Measurements from ENCODE around the gene HS6ST2. TPM values are rescaled to one million over a fixed set of nuclear protein-coding genes. Genes with fewer than 3 reads are reported as not detected.

The HS6ST2 gene
- total RNA-seq, 2 experiments from 2014 or later = not detected

DNA sequence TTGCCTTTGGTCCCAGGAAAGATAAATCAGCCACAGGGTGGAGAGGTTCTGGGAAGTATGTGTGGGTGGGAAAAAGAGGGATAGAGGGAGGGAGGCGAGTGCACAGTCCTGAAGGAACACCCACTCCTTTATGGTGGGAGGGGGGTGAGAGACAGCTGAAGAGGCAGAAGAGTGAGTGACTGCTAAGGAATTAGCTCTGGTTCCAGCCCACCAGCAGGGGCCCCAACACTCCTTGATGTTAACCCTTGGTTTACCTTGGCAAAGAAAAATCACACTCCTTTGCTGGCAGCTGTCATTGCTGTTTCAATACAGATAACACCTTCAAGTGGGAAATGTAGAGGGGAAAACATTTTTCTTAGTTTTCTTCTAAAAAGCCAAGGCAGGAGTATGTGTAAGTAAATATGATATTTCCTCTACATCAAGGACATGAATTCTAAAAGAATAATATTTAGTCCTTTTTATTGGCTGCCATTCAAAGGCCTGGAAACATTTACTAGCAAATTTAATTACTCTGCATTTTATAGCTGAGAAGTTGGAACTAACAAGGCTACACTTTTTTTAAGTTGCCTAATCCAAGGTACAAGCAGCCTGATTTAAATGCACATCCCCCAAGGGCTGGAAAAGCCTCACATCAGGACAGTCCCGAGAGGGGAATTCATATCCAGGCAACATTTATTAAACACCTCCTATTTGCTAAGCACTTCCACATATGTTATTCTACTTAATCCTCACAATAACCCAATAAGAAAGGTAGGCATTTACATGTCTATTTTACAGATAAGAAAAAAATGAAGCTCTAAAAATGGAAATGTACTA, 81.7 kb downstream of the HS6ST2 start:
- H3K4me1 ChIP-seq (ENCODE audit: insufficient read depth, low read length, poor library complexity, severe bottlenecking) = no peaks in the 10 kb centered on the region
- TF ChIP-seq, protein P1, sequence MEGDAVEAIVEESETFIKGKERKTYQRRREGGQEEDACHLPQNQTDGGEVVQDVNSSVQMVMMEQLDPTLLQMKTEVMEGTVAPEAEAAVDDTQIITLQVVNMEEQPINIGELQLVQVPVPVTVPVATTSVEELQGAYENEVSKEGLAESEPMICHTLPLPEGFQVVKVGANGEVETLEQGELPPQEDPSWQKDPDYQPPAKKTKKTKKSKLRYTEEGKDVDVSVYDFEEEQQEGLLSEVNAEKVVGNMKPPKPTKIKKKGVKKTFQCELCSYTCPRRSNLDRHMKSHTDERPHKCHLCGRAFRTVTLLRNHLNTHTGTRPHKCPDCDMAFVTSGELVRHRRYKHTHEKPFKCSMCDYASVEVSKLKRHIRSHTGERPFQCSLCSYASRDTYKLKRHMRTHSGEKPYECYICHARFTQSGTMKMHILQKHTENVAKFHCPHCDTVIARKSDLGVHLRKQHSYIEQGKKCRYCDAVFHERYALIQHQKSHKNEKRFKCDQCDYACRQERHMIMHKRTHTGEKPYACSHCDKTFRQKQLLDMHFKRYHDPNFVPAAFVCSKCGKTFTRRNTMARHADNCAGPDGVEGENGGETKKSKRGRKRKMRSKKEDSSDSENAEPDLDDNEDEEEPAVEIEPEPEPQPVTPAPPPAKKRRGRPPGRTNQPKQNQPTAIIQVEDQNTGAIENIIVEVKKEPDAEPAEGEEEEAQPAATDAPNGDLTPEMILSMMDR (conservative IDR thresholded peaks at IDR 0.05; ENCODE audit: low read length) = no peak
- TF ChIP-seq EZH2phosphoT487 (IDR thresholded peaks at IDR 0.05; ENCODE audit: borderline replicate concordance, low read depth, low read length) = no peak
- H4K20me1 ChIP-seq (ENCODE audit: insufficient read depth, low read length) = no peaks in the 10 kb centered on the region
- H3K4me3 ChIP-seq (ENCODE audit: low read depth, low read length, poor library complexity, severe bottlenecking) = no peak overlapping the region
- ChIA-PET POLR2A (interaction anchor here (0.6 kb wide), 1 partner anchor 1862 kb away, joined by 3 read pairs; no protein-coding TSS in a partner anchor), CTCF (ENCODE audit: unreplicated experiment) (no interaction called here)
- no peaks in the 10 kb centered on the region for H3K79me2 ChIP-seq (ENCODE audit: insufficient read depth, low read depth, low read length)
- H2AFZ ChIP-seq (ENCODE audit: low read length) = no peak overlapping the region
- H3K27ac ChIP-seq (ENCODE audit: low read depth, low read length, poor library complexity, severe bottlenecking) = no peak overlapping the region
- no peaks in the 10 kb centered on the region for H3K9me2 ChIP-seq (ENCODE audit: insufficient read depth, low read length)
- no peaks in the 10 kb centered on the region for H3K9me3 ChIP-seq (ENCODE audit: low read length)
- no peak for DNase-seq (ENCODE audit: low spot score)
- H3K36me3 ChIP-seq (ENCODE audit: insufficient read depth, low read length) = no peaks in the 10 kb centered on the region
- intact Hi-C loops (cut with micrococcal nuclease; ENCODE audit: unreplicated experiment) = no loop called here
- H3K4me2 ChIP-seq (ENCODE audit: low read length) = no peak overlapping the region
- no TSS peak for BruUV-seq (replicated peaks)

DNA sequence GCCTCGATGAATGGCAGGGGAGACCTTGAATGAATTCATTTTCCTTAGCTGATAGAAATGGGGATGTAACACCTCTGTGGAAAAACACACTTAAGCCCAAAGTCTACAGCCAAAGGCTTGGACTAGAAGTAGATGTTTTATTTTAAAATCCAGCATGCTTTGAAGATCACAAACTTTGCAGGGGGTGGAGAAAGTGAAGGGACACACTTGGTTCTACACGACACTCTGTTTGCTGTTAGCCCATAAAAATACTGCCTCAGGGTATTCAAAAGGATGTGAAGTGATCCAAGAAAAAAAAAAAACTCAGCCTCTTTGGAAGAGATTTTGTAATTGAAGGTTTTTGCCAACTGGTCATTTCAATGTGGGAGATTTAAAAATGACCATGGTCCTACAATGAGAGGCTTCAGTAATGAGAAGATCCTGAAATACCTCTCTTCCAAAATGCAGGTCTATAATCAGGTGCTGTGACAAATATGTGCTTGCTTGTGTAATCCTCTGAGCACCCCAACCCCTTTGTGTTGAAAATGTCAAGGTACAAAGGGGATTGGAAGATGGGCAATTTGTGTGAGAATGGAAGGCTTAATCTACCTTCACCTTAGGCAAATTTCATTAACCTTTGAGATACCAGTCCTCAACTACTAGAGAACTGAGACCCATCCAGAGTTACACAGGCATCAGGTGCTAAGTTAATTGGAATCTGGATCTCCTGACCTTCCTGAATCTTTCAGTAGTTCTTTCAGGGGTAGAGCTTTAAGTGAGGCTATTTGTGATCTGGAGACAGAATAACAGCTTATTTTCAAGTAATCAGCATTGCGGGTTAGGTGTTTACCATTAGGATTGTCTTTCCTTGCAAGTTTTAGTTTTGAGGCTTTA, 82.5 kb downstream of the HS6ST2 start:
- Histone ChIP-seq H3K36me3 (ENCODE audit: insufficient read depth, low read length) (no peaks in the 10 kb centered on the region), H3K4me1 (ENCODE audit: insufficient read depth, low read length, poor library complexity, severe bottlenecking) (no peaks in the 10 kb centered on the region), H2AFZ (ENCODE audit: low read length) (no peak overlapping the region), H3K27ac (ENCODE audit: low read depth, low read length, poor library complexity, severe bottlenecking) (no peak overlapping the region), H3K9me2 (ENCODE audit: insufficient read depth, low read length) (no peaks in the 10 kb centered on the region), H3K9me3 (ENCODE audit: low read length) (no peaks in the 10 kb centered on the region), H3K79me2 (ENCODE audit: insufficient read depth, low read depth, low read length) (no peaks in the 10 kb centered on the region), H4K20me1 (ENCODE audit: insufficient read depth, low read length) (no peaks in the 10 kb centered on the region), H3K4me2 (ENCODE audit: low read length) (no peak overlapping the region), H3K4me3 (ENCODE audit: low read depth, low read length, poor library complexity, severe bottlenecking) (no peak overlapping the region)
- intact Hi-C loops (cut with micrococcal nuclease; ENCODE audit: unreplicated experiment) = no loop called here
- TF ChIP-seq, protein P1 (conservative IDR thresholded peaks at IDR 0.05; ENCODE audit: low read length) = no peak
- TF ChIP-seq EZH2phosphoT487 (IDR thresholded peaks at IDR 0.05; ENCODE audit: borderline replicate concordance, low read depth, low read length) = no peak
- DNase-seq (ENCODE audit: low spot score) = no peak
- ChIA-PET POLR2A (no interaction called here), CTCF (ENCODE audit: unreplicated experiment) (no interaction called here)
- BruUV-seq (replicated peaks) = no TSS peak
